ENCODE measurements around the gene TIAM2. TPM values are rescaled to one million over a fixed set of nuclear protein-coding genes. Genes with fewer than 3 reads are reported as not detected.
"Not testable (repeated sequence)": the region's sequence is repeated elsewhere in the genome, so short reads cannot be mapped to it uniquely, and the experiment has no call there.

The TIAM2 gene
- polyA plus RNA-seq, 3 donors, result 1.7 to 6.0 (median 2.3) TPM

- WGBS, 3 donors, result 57 to 88% (median 83%) methylated on average over 3 of the region's 3 CpGs
- H3K27ac ChIP-seq (ENCODE audit: low read depth, low read length), result no peak overlapping the region
Measured at GRCh38 chr6:155162682-155163081, 167.6 kb downstream of the TIAM2 start.

- 85 to 100% (median 90%) methylated on average over 1 of the region's 1 CpG for WGBS, 3 donors
- H3K27ac ChIP-seq (ENCODE audit: low read depth, low read length), result no peak overlapping the region
Measured at GRCh38 chr6:155163601-155164000, 168.5 kb downstream of the TIAM2 start.

DNA sequence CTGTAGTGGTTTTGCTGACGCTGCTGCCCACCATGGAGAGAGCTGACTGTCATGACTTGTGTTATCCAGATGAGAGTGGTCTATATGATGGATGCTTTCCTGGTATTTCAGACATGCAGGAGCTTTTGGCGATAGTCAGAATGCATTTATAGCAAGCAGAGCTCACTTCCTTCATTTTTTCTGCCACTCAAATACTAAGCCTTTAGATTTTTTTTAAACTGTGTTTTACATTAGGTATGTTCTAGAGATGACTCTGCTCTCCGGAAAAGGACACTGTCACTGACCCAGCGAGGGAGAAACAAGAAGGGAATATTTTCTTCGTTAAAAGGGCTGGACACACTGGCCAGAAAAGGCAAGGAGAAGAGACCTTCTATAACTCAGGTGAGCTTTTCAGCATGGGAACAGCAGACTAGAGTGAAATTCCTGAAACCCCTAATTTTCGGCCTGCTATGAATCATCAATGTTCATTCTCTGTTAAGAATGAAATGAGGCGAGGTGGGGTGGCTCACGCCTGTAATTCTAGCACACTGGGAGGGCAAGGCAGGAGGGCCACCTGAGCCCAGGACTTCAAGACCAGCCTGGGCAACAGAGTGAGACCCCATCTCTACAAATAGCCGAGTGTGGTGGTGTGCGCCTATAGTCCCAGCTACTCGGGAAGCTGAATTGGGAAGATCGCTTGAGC is 170.1 kb downstream of the TIAM2 start:
- no peak overlapping the region for H3K27ac ChIP-seq (ENCODE audit: low read depth, low read length)
- WGBS, 3 donors, result 85 to 87% (median 85%) methylated on average over 12 of the region's 12 CpGs

GRCh38 chr6:155170519-155170918 is 175.4 kb downstream of the TIAM2 start:
- no peak overlapping the region for H3K27ac ChIP-seq (ENCODE audit: low read depth, low read length)
- 79 to 87% (median 83%) methylated on average over 3 of the region's 3 CpGs for WGBS, 3 donors

GRCh38 chr6:155171109-155171746 is 176.1 kb downstream of the TIAM2 start:
- H3K27ac ChIP-seq (ENCODE audit: low read depth, low read length), result no peak overlapping the region
- 30 to 40% (median 32%) methylated on average over 6 of the region's 6 CpGs for WGBS, 3 donors

- WGBS, 3 donors, result 46 to 54% (median 52%) methylated on average over 7 of the region's 7 CpGs
- H3K27ac ChIP-seq (ENCODE audit: low read depth, low read length), result no peak overlapping the region
Measured at GRCh38 chr6:155171747-155172449, 176.8 kb downstream of the TIAM2 start.

DNA sequence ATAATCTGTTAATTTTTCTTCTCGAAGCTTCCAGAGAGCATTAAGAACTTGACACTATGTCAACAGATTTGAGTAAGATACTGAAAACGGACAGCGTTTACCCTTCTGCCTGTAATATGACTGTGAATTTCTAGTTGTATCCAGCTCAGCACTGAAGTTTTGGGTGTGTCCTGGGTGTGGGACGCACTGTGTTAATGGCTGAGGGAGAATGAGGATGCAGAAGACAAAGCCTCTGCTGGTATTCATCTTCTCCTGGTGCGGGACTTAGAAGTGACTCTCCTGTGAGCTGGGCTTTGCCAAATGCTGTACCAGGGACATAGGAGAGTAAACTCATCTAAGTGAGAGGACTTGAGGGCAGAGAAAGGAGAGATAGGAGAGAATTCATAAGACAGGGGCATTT is 178.4 kb downstream of the TIAM2 start:
- WGBS, 3 donors, result 67 to 95% (median 87%) methylated on average over 5 of the region's 5 CpGs

DNA sequence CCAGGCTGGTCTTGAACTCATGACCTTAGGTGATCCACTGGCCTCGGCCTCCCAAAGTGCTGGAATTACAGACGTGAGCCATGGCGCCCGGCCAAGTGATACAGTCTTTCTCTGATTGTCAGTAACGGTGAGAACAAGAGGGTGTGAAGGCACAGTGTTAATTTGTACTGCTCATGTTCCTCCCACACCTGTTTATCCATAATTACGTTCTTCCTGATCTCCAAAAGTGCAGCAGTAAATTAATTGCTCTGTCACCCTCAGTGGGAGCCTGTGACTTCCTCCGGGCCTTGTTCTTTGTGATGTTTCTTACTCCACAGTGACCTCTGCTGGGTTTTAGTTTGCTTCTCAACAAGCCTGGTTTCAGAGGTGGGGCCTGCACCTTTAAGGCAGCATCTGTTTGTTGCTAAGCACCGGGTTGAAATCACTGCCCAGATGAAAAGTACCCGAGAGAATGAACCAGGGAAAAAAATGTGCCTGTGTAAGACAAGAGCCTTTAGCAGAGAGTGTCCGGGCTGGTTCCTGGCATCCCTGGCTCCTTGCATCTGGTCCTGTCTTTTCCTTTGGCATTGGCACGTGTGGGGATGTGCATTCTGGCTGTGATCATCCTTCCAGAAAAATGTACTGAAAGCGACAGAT is 179.6 kb downstream of the TIAM2 start:
- 30 to 42% (median 37%) methylated on average over 12 of the region's 12 CpGs for WGBS, 3 donors
- no peak overlapping the region for H3K27ac ChIP-seq (ENCODE audit: low read depth, low read length)

More for the DNA sequence above, 178.4 kb downstream of the TIAM2 start:
- H3K27ac ChIP-seq (ENCODE audit: low read depth, low read length), result no peak overlapping the region

GRCh38 chr6:155177363-155177961 is 182.3 kb downstream of the TIAM2 start:
- H3K27ac ChIP-seq (ENCODE audit: low read depth, low read length), result no peak overlapping the region
- WGBS, 3 donors, result 80 to 90% (median 89%) methylated on average over 4 of the region's 4 CpGs

- WGBS, 3 donors, result 79 to 89% (median 86%) methylated on average over 3 of the region's 3 CpGs
- no peak overlapping the region for H3K27ac ChIP-seq (ENCODE audit: low read depth, low read length)
Measured at GRCh38 chr6:155181498-155181897, 186.4 kb downstream of the TIAM2 start.

GRCh38 chr6:155182103-155182502 is 187.0 kb downstream of the TIAM2 start:
- no peak overlapping the region for H3K27ac ChIP-seq (ENCODE audit: low read depth, low read length)
- WGBS, 3 donors, result 88 to 96% (median 90%) methylated on average over 16 of the region's 16 CpGs

DNA sequence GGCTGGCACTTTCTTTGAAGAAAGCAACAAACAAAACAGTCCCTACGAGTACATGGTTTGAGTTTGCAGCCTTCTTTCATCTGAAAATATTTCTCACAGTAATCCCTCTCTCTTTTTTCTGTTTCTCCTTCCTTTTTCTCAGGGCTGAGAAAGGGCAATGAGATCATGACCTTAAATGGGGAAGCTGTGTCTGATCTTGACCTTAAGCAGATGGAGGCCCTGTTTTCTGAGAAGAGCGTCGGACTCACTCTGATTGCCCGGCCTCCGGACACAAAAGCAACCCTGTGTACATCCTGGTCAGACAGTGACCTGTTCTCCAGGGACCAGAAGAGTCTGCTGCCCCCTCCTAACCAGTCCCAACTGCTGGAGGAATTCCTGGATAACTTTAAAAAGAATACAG is 188.0 kb downstream of the TIAM2 start:
- no peak overlapping the region for H3K27ac ChIP-seq (ENCODE audit: low read depth, low read length)
- 61 to 69% (median 68%) methylated on average over 5 of the region's 5 CpGs for WGBS, 3 donors

- not testable (repeated sequence) for H3K27ac ChIP-seq (ENCODE audit: low read depth, low read length)
- 85 to 93% (median 92%) methylated on average over 9 of the region's 9 CpGs for WGBS, 3 donors
Measured at GRCh38 chr6:155185041-155185440, 189.9 kb downstream of the TIAM2 start.

DNA sequence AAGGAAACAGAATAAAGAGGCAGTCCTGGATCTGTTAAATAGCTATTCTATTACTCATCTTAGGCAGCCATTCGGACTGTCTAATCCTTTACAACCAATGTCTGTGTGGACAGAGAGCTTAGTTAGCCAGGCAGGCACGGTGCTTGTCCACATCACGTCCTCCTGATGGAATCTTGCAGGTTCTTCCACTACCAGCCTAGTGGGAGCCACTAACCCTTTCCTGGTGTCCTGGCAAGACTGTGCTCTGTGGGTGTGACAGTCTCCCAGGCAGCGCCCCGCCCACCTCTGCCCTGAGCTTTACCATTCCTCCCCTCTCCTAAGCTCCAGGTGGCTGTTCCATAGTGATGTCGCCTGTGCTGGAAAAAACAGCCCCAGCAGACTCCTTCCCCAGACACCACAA is 190.4 kb downstream of the TIAM2 start:
- H3K27ac ChIP-seq (ENCODE audit: low read depth, low read length), result no peak overlapping the region
- 66 to 95% (median 92%) methylated on average over 6 of the region's 6 CpGs for WGBS, 3 donors

- no peak overlapping the region for H3K27ac ChIP-seq (ENCODE audit: low read depth, low read length)
- WGBS, 3 donors, result 36 to 56% (median 56%) methylated on average over 6 of the region's 6 CpGs
Measured at GRCh38 chr6:155186052-155186658, 191.0 kb downstream of the TIAM2 start.

DNA sequence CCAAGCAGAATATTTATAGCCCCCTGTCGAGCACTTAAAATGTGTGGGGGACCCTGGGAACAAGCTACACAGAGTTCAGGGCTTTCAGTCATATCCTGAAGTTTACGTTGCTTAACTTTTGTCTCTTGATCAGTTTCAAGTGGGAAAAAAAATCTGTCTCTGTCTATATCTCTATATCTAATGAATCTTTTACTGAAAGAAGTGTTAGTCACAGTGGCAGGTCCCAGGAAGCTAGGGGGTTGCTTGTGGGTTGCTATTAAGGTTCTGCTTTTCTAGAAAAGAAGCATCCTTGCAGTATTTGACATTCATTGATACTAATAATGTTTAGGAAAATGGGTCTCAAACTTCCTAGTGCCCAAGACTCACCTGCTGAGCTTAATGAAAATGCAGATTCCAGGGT is 192.0 kb downstream of the TIAM2 start:
- H3K27ac ChIP-seq (ENCODE audit: low read depth, low read length), result no peak overlapping the region
- WGBS, 3 donors, result 45 to 64% (median 50%) methylated on average over 2 of the region's 2 CpGs

DNA sequence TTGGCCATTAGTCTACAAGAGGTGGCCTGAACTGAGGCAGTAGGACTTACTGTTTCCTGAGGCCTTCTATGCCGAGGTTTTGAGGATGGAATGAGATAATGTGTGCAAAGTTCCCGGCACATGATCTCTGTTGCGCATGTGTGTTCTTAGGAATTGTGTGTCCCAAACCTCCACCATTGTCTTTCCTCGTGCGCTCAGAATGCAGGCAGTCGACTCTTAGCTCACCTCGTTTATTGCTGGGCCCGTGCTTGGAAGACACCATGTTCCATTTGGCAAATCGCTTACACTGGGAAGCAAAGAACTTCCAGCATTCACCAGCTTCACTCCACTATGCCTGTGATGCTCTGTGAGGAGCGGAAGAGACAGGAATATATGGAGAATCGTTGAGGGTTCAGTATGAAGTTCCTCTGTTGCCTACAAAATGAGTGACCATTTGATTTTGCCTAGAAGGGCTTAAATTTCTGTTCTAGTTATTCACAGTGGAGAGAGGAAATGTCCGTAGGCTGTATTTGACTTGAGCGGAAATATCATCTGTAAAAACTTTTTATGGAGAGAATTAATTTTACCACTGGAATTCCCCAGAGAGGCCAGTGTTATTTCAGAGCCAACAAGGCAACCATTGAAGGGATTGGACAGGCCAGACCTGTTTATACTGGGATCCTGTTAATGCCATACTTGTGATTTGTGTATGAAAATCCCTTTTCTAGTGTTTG is 193.0 kb downstream of the TIAM2 start:
- no peak overlapping the region for H3K27ac ChIP-seq (ENCODE audit: low read depth, low read length)
- 76 to 85% (median 81%) methylated on average over 13 of the region's 13 CpGs for WGBS, 3 donors

Data from adipose tissue (tissue), 3 donors.